ENCODE results near the gene PAGR1.
"Not testable (repeated sequence)": the region's sequence is repeated elsewhere in the genome, so short reads cannot be mapped to it uniquely, and the experiment has no call there.

The PAGR1 gene

GRCh38 chr16:29815793-29816693 lies at the start of gene PAGR1:
Gene PAGR1, plus strand, starts transcription at chr16:29816152. Its CDS starts 374 bp downstream, at chr16:29816526.
- H3K27me3 Mint-ChIP-seq: peaks cover 0 to 15% of the 10 kb centered on the region in 2 donors
- H3K9me3 Mint-ChIP-seq: no peaks in the 10 kb centered on the region
- H3K36me3 Mint-ChIP-seq: peaks cover 30 to 41% of the 10 kb centered on the region in 2 donors
- H3K27ac Mint-ChIP-seq: peak within 1 kb of the TSS; percentile 99
- H3K4me3 Mint-ChIP-seq: peak within 1 kb of the TSS; percentile 89 to 97
- peak; percentile 99 for DNase-seq
- peak; percentile 71 to 78 for ATAC-seq (replicated peaks)
- peaks cover 45 to 85% of the 10 kb centered on the region in 2 donors for H3K4me1 Mint-ChIP-seq

GRCh38 chr16:29766571-29766970 lies 49.4 kb upstream of the PAGR1 start:
- Mint-ChIP-seq H3K4me3 (no peak overlapping the region), H3K27ac (no peak overlapping the region)
- no peak for ATAC-seq (replicated peaks)

GRCh38 chr16:29767062-29767461 lies 48.9 kb upstream of the PAGR1 start:
- Mint-ChIP-seq H3K4me3 (no peak overlapping the region), H3K36me3 (no peaks in the 10 kb centered on the region), H3K27ac (no peak overlapping the region), H3K9me3 (no peaks in the 10 kb centered on the region), H3K4me1 (peaks cover 0 to 1% of the 10 kb centered on the region in 2 donors), H3K27me3 (no peaks in the 10 kb centered on the region)
- ATAC-seq (replicated peaks) (no peak), DNase-seq (no peak)

More at GRCh38 chr16:29766571-29766970, 49.4 kb upstream of the PAGR1 start:
- Mint-ChIP-seq H3K9me3 (no peaks in the 10 kb centered on the region), H3K4me1 (no peaks in the 10 kb centered on the region), H3K36me3 (no peaks in the 10 kb centered on the region), H3K27me3 (no peaks in the 10 kb centered on the region)
- no peak for DNase-seq

GRCh38 chr16:29769507-29769906 lies 46.4 kb upstream of the PAGR1 start:
- no peak overlapping the region for H3K27ac Mint-ChIP-seq
- peaks cover 0 to 2% of the 10 kb centered on the region in 2 donors for H3K4me1 Mint-ChIP-seq

GRCh38 chr16:29770250-29770929 lies 45.6 kb upstream of the PAGR1 start:
- no peak overlapping the region for H3K27ac Mint-ChIP-seq
- no peaks in the 10 kb centered on the region for H3K27me3 Mint-ChIP-seq
- no peaks in the 10 kb centered on the region for H3K36me3 Mint-ChIP-seq
- H3K4me3 Mint-ChIP-seq: no peak overlapping the region
- no peak for DNase-seq
- ATAC-seq (replicated peaks): no peak
- peaks cover 0 to 2% of the 10 kb centered on the region in 2 donors for H3K4me1 Mint-ChIP-seq
- no peaks in the 10 kb centered on the region for H3K9me3 Mint-ChIP-seq

More at GRCh38 chr16:29769507-29769906, 46.4 kb upstream of the PAGR1 start:
- Mint-ChIP-seq H3K27me3 (no peaks in the 10 kb centered on the region), H3K36me3 (no peaks in the 10 kb centered on the region), H3K9me3 (no peaks in the 10 kb centered on the region), H3K4me3 (no peak overlapping the region)
- no peak for DNase-seq
- no peak for ATAC-seq (replicated peaks)

- H3K27me3 Mint-ChIP-seq; H3K27ac Mint-ChIP-seq; H3K9me3 Mint-ChIP-seq; H3K36me3 Mint-ChIP-seq; DNase-seq; H3K4me1 Mint-ChIP-seq; H3K4me3 Mint-ChIP-seq; ATAC-seq (replicated peaks): not testable (repeated sequence)
Observed at GRCh38 chr16:29772330-29772729, 43.6 kb upstream of the PAGR1 start.

- Mint-ChIP-seq H3K27me3 (peaks cover 0 to 5% of the 10 kb centered on the region in 2 donors), H3K36me3 (no peaks in the 10 kb centered on the region), H3K9me3 (no peaks in the 10 kb centered on the region), H3K4me3 (no peak overlapping the region), H3K4me1 (peaks cover 0 to 2% of the 10 kb centered on the region in 2 donors), H3K27ac (no peak overlapping the region)
- ATAC-seq (replicated peaks): no peak
- DNase-seq: no peak
Observed at GRCh38 chr16:29774730-29775129, 41.2 kb upstream of the PAGR1 start.

GRCh38 chr16:29775742-29776408 lies 40.1 kb upstream of the PAGR1 start:
- no peaks in the 10 kb centered on the region for H3K36me3 Mint-ChIP-seq
- no peaks in the 10 kb centered on the region for H3K9me3 Mint-ChIP-seq
- ATAC-seq (replicated peaks): no peak
- no peak overlapping the region for H3K4me3 Mint-ChIP-seq
- DNase-seq: no peak
- peaks cover 0 to 3% of the 10 kb centered on the region in 2 donors for H3K4me1 Mint-ChIP-seq
- no peak overlapping the region for H3K27ac Mint-ChIP-seq
- peaks cover 0 to 5% of the 10 kb centered on the region in 2 donors for H3K27me3 Mint-ChIP-seq

- DNase-seq (no peak), ATAC-seq (replicated peaks) (no peak)
- Mint-ChIP-seq H3K4me1 (peaks cover 0 to 2% of the 10 kb centered on the region in 2 donors), H3K36me3 (no peaks in the 10 kb centered on the region), H3K27ac (no peak within 1 kb of the TSS), H3K4me3 (no peak within 1 kb of the TSS), H3K9me3 (no peaks in the 10 kb centered on the region), H3K27me3 (peaks cover 0 to 5% of the 10 kb centered on the region in 2 donors)
Observed at GRCh38 chr16:29777576-29778350, 38.2 kb upstream of the PAGR1 start, which contains the start of gene ZG16. Gene ZG16, plus strand, starts transcription at chr16:29778256. Its CDS starts 1,011 bp downstream, at chr16:29779267.

- Mint-ChIP-seq H3K4me1 (peaks cover 0 to 2% of the 10 kb centered on the region in 2 donors), H3K4me3 (no peak overlapping the region), H3K27me3 (peaks cover 0 to 5% of the 10 kb centered on the region in 2 donors), H3K27ac (no peak overlapping the region), H3K36me3 (no peaks in the 10 kb centered on the region), H3K9me3 (no peaks in the 10 kb centered on the region)
- ATAC-seq (replicated peaks): no peak
- DNase-seq: no peak
Observed at GRCh38 chr16:29779474-29779873, 36.5 kb upstream of the PAGR1 start.

- H3K4me3 Mint-ChIP-seq; H3K4me1 Mint-ChIP-seq; H3K36me3 Mint-ChIP-seq; H3K27ac Mint-ChIP-seq; ATAC-seq (replicated peaks); H3K27me3 Mint-ChIP-seq; DNase-seq; H3K9me3 Mint-ChIP-seq: not testable (repeated sequence)
Observed at GRCh38 chr16:29783094-29783953, 32.6 kb upstream of the PAGR1 start.

GRCh38 chr16:29784157-29784556 lies 31.8 kb upstream of the PAGR1 start:
- ATAC-seq (replicated peaks) (no peak), DNase-seq (no peak)
- Mint-ChIP-seq H3K27me3 (no peaks in the 10 kb centered on the region), H3K4me3 (no peak overlapping the region), H3K36me3 (no peaks in the 10 kb centered on the region), H3K9me3 (no peaks in the 10 kb centered on the region), H3K27ac (no peak overlapping the region), H3K4me1 (peaks cover 5 to 13% of the 10 kb centered on the region in 2 donors)
